NCI-H2081 (cell line): ENCODE results near the gene PLCG2.
"Not testable (repeated sequence)": the region's sequence is repeated elsewhere in the genome, so short reads cannot be mapped to it uniquely, and the experiment has no call there.

Experiments used
- DNase-seq, 2 experiments: peaks; one replicate each; lab custom pipeline; 2025; lab: John Stamatoyannopoulos, UW

PLCG2 gene

DNA sequence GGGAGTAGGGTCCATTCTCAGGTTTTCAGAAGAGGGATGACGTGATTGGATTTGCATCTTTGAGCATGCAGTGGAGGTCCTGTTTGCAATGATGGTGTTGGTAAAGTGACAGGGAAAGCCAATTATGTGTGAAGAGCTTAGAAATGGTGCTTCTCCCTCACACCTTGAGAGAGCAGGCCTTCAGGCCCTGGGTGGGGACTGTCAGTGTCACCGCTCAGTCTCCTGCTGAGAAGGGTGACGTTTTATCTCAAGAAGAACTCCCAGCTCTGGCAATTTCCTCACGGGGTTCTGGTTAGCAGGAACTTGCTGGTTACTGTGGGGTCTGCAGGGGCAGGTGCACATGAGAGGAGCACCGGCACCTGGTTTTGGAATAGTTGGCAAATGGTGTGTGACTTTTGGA, 11.2 kb downstream of the PLCG2 start:
- DNase-seq = no peak

DNA sequence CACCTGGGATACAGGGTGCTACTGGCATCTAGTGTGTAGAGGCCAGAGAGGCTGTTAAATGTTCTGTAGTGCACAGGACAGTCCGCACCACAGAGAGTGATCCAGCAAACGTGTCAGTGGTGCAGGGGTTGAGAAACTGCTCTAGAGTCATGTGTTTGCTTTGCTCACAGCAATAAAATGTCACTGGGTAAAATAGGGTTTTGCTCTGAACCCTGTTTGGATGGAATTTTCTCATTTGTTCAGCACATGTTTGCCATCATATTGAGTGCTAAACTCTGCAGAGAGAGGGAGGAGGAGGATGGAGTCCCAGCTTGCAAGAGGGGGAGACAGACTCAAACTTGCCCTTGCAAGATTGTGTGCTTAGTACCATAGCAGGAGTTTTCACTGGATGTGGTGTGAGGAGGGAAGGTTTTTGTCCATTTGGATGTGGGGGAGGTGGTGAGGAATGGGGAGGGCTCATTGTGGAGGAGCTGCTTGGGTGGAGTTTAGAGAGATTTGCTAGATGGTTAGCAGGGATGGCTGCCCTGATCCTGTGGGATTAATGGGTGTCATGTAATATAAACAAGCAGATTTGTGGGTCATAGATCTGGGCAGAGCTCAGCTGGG, 11.8 kb downstream of the PLCG2 start:
- DNase-seq = no peak

DNA sequence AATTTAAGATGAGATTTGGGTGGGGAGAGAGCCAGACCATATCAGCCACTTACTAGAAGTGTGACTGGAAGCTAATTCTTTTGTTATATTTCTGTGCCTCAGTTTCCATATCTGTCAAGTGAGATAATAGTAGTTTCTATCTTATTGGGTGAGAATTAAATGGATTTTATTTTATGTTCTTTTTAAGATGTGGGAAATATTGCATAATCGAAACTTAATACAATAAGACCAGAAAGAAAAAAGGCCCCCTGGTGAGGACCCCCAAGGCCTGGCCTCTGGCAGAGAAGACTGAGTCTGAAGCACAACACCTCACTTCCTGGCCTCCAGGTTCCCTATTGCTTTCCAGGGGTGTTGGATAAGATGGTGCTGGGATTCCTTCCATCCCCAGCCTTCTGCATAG, 13.7 kb downstream of the PLCG2 start:
- no peak for DNase-seq

DNA sequence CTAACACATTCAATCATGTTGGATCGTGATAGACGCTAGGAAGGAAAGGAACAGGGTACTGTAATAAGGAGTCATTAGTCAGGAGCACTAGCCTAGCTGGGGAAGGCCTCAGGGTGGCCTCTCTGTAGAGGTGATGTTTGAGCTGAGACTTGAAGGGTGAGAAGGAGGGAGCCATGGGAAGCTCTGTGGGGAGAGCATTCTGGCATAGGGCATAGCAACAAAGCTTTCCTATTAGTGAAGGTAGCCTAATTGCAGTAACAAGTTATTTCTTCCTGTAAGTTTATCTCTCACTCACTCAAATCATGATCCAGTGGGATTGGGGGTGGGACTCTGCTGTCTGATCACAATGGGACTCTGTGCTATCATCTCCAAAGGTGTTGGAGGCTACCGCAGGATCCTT, 16.1 kb downstream of the PLCG2 start:
- DNase-seq = no peak

DNA sequence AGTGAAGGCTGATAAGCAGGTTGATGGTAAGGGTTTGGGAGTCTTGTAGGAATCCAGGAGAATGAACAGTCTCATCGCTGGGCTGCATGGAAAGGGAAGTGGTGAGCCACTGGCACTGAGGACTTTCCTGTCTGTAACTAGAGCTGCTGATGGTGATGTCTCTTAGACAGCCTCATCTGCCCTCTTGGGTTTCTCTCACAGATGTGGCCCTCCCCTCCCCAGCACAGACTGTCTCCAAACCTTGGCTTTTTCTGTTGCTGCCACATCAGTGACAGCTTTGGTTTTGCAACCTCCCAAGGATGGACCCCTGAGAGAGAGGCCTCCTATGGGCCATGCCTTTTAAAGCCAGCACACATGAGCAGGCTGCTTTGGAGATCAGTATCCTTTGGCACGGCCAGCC, 16.9 kb downstream of the PLCG2 start:
- DNase-seq = no peak

DNA sequence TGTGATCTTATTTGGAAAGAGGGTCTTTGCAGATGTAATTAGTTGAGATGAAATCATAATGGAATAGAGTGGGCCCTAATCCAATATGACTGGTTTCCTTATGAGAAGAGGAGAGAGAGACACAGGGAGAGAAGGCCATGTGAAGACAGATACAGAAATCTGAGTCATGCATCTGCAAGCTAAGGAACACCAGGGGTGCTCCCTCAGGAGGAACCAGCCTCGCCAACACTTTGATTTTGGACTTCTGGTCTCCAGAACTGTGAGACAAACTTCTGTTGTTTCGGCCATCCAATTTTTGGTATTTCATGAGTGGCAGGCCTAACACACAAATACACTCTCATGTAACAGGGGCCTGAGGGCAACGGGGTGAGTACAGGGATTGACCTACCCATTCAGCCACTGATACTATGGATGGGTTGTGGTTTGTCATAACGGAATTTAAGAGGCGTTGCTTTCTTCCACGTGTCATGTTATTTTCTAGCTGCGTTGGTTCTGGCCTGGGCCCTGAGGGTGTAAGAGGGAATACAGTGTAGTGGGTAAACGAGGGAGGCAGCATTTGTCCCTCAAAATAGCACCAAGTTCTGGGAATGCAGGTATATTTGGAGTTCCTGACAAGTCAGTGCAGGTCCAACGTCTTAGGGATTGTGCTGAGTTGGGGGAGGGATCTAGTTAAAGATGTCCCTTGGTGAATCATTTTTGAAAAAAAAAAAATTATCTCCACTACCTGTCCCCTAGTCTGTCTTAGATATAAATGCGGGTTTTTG, 17.7 kb downstream of the PLCG2 start:
- no peak for DNase-seq

DNA sequence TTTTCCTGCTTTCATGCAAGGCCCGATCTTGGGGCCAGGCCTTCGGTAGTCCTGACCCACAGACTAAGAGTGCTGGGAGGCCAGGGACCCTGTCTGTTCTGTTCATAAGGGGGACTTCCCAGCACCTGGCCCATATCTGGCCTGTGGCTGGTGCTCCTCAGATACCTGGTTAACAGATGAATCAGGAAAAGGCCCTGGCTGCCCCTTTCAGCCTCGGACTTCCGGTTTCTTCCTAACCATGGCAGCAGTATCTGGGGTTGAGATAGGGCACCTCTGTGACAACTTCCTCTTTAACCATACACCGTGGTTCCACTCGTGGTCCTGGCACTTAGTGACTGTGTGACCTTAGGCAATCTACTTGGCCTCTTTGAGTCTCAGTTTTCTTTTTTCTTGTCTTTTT, 18.4 kb downstream of the PLCG2 start:
- no peak for DNase-seq

DNA sequence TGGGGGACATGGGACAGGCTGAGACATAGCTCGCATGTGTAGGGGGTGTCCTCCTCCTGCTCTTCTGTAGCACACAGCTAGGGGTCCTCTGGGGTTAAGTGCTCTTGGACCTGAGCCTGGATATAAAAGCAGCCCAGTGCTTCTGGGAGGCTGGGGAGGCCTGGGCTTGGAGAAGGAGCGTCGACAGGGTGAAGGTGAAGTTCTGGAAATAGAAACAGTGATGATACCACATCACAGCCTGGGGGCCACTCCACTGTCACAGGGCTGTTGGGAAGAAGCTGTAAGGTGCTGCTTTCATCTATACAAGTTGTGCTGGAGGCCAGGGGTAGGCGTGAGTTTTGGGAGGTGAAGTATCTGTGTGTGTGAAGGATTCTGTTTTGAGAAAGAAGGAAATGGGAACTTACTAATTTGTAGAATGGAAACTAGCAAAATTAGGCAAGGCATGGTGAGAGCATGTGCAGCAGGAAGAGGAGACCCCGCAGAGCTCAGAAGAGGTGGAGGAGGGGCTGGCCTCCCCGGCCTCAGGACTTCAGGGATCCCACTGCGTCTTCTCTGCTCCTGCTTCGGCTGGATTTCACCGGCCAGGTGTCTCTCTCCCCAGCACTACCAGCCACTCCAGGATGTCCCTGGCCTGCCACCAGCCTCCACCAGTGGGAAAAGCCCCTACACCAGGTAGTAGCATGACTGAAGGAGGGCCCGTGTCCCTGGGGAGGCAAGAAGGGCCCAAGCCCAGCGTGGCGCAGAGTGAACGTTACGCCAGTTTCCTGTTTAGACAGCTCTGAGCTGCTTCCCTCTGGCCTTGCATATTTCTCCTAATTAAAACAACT, 19.4 kb downstream of the PLCG2 start:
- DNase-seq = no peak

DNA sequence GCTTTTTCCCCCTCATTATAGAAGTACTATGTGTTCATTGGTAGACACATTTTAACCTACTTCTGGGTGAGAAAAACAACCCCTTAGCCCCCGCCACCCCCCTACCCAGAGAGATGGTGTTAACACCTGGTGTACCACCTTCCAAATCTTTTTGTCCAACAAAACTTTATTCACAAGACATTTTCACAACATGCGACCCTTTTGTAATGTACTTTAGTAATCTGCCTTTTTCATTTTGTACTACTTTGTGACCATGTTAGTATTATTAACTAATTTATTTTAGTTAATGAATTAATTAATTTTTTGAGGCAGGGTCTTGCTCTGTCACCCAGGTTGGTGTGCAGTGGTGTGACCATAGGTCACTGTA, 20.0 kb downstream of the PLCG2 start:
- no peak for DNase-seq

DNA sequence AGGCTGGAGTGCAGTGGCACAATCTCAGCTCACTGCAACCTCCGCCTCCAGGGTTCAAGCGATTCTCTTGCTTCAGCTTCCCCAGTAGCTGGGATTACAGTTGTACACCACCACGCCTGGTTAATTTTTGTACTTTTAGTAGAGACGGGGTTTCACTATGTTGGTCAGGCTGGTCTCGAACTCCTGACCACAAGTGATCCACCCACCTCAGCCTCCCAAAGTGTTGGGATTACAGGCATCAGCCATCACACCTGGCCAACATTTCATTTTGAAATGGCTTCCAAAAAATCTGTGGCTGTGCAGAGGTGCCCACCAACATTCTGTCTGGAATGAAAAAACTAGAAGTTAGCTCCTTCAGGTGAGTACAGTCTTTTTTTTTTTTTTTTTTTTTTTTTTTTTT, 22.6 kb downstream of the PLCG2 start:
- not testable (repeated sequence) for DNase-seq

DNA sequence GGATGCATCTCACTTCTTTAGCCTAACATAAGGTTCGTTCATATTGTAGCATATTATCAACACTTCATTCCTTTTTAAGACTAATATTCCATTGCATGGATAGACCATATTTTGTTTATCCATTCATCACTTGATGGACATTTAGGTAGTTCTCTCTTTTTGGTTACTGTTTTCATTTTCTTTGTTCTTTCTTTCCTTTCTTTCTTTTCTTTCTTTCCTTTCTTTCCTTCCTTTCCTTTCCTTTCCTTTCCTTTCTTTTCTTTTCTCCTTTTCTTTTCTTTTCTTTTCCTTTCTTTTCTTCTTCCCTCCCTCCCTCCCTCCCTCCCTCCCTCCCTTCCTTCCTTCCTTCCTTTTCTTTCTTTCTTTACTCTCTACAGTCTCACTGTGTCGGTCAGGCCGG, 24.2 kb downstream of the PLCG2 start:
- no peak for DNase-seq

DNA sequence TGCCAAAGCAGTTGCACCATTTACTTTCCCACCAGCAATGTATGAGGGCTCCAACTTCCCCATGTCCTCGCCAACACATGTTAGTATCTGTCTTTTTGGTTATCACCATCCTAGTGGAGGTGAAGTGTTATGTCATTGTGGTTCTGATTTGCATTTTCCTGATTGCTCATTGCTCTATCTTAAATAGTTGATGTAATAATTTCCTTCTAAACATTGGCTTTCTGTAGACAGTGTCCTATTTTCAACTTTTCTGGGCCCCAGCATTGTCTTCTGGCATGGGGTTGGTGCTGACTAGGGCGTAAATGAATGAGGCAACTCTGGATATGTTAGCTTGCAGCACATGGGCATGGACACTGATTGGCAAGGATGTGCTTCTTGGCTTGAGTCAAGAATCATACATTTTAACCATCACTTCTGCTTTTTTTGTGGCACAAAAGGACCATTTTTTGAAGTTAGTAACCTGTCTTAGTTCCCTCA, 25.1 kb downstream of the PLCG2 start:
- DNase-seq = no peak

DNA sequence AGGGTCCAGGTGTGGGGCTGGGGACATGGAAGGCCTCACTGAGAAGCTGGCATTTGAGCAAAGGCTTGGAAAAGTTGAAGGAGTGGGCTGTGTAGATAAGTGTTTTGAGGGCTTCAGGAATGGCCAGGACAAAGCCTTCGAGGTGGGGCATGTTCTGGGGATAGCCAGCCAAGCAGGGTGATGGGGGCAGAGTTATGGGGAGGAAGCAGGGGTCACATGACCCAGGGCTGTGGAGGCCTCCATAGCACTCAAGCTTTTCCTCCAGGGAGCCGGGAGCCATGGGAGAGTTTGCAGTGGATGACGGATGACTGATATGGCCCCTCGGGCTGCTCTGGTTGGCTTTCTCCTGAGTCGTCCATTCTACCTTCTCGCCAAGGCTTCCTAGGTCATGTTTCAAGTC, 27.6 kb downstream of the PLCG2 start:
- no peak for DNase-seq

DNA sequence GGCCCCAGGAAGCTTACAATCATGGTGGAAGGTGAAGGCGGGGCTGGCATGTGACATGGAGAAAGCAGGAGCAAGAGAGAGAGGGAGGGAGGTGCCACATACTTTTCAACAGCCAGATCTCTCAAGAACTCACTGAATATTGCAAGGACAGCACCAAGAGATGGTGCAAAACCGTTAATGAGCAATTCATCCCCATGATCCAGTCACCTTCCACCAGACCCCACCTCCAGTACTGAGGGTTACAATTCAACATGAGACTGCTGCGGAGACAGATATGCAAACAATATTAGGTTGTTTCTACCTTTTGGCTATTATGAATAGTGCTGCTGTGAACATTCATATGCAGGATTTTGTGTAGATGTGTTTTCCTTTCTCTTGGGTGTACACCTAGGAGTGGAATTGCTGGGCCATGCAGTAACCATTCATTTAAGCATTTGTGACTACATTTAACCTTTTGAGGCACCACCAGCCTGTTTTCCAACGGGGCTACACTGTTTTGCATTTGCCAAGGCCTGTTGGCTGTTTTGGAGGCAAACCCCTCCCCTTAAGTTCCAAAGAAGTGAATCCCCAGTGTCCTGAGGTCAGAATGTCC, 28.8 kb downstream of the PLCG2 start:
- DNase-seq = no peak

DNA sequence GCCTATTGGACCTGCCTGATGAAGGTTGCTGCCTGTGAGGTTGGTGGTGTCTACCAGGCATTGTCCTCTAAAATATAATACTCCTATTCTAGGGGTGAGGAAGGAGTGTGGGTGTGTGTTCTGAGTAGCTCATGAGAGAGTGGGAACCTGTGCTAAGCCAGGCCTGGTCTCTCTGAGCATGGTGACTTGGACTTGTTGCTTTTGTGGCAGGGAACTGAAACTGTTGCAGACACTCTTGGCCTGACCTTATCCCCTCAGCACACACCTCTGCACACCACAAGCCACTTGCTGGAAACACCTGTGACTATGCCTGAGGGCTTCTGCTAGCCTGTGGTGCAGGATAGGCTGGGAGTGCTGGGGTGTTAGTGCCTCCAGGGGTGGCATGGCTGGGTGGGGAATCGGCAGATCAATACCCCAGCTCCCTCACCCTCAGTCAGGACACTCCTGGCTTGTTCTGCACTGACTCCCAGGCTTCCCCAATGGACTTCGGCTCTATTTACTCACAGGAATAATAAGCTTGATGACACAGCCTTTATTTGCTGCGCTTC, 29.9 kb downstream of the PLCG2 start:
- DNase-seq = no peak

DNA sequence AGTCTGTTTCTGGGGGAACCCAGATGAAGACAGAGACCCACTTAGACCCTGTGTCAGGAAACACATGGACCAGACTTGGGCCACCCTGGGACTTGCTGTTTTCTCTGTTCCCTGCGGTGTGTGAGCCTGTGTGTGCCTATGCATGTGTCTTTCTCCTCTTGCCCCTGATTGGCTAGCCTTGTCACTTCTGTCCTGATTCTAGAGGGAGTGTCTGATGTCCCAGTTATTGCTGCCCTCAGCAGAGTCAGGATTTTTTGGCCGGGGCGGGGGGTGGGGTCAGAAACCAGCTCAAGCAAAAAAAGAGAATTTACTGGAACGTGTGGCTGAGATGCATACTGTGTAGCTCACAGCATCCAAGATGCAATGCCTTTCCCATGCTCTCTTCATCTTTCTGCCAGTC, 30.5 kb downstream of the PLCG2 start:
- no peak for DNase-seq

DNA sequence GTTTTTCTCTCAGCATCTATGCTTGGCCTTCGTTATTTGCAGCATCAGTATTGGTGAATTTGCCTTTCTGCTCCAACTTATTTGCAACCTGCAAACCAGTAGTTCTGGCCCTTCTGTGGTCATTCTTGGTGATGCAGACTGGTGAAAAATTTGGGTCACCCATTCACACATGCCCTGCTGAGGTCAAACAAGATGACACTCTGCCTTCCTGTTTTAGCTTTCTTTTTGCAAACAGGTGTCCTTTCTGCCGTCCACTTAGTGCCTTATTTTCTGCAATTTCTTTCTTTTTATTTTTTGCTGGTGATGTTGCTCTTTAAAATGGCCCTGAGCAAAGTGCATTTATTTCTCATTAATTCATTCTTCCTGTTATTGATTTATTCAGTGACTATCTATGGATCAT, 31.3 kb downstream of the PLCG2 start:
- DNase-seq = no peak

DNA sequence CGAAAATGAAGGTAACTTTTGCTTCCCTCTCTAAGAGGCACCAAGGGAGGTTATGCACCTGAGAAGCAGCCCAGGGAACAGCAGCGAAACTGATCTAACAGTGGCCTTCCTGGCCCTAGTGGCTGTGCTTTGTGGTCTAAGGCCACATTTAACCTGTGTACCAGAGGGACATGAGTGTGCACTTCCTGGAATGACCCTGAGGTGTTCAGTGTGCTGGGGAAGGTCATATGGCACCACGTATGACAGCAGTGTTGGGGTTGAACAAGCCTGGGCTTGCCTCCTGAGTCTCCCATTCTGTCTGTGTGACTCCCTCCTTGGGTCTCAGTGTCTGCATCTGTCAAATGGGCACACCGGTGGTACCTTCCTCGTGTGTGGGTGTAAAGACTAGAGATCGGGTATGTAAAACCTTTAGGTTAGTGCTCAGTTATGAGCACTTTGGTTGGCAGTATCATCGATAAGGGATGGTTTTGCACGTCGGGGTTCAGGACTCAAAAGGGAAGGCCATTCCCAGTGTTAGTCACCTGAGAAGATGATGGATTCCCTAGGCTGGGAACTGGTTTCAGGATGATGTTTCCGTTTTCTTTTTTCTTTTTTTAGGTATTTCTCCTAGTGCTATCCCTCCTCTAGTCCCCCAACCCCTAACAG, 31.9 kb downstream of the PLCG2 start:
- DNase-seq = no peak

DNA sequence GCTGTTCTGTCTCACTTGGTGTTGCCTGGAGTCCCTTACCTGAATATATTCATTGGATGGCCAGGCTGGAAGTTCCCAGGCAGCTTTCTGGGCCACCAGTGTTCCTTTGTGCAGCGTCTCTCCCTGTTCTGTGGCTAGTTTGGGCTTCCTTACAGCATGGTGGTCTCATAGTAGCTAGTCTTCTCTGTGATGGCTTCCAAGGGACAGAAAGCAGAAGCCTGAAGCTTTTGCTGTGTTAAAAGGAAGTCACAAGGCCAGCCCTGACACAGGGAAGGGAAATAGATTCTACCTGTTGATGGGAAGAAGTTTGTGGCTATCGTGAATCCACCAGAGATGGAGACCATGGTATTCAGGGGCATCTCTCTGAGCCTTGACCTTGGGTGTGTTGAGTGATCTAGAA, 34.6 kb downstream of the PLCG2 start:
- no peak for DNase-seq

DNA sequence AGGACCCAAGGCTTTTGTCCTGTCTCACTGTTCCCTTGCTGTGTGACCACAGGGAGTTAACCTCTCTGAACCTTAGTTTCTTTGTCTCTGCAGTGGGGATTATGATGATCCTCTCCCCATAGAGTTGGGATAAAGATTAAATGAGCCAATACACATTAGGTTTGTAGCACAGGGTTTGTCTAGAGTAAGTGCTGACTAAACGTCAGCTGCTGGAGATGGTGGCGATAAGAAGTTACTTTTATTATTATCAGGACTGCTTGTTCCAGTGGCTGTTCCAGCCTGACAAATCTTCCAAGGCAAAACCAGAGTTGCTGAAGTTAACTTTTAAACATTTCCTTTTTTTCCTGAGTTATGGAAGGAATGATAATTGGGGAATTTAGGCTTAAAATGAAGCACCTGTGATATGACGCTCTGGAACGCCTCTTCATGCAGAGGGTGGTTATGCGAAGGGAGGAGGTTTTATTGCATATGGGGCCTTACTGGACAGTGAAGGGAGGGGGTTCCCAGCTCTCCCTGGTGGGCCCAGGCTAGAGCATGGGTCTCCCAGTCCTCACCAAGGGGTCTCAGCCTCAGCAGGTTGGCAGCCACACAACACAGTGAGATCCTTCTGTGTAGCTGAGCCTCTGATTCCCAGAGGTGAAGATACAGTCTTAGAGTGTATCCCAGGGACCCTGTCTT, 35.8 kb downstream of the PLCG2 start:
- DNase-seq = no peak

DNA sequence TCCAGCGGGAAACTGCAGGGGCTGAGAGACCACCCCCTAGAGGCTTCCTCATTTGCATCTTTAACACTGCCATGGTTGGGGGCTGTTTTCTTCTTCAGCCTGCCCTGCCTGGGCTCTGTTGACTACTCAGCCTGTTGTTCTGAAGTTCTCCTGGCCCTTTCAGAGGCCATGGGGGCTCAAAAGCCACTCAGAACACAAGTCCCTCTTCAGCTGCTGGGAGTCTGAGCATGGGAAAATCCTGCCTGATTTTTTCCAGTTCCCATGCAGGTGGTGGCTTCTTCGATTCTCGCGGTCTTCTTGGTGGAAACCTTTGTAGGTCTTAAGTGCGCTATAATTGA, 36.3 kb downstream of the PLCG2 start:
- DNase-seq = no peak
